Measurements from ENCODE around the gene TXNRD3.
A peak's percentile ranks its signal among the peaks of the same experiment; 100 is the strongest.

Gene TXNRD3

GRCh38 chr3:126654571-126655383, at the start of gene TXNRD3:
TXNRD3 (minus strand) TSS chr3:126655124.
- DNase-seq = peak; percentile 33 to 45

- DNase-seq = peak; percentile 97 to 98
Observed at GRCh38 chr3:126703512-126704493, 48.9 kb upstream of the TXNRD3 start, which contains the start of gene CHCHD6. CHCHD6 (plus strand) TSS chr3:126704240; CDS start chr3:126704313, 73 bp downstream.

- DNase-seq = no peak
Observed at GRCh38 chr3:126699011-126699410, 44.1 kb upstream of the TXNRD3 start.

GRCh38 chr3:126696701-126697267, 41.9 kb upstream of the TXNRD3 start:
- no peak for DNase-seq

- DNase-seq = no peak
Observed at GRCh38 chr3:126693921-126694320, 39.0 kb upstream of the TXNRD3 start.

- no peak for DNase-seq
Observed at GRCh38 chr3:126692858-126693257, 37.9 kb upstream of the TXNRD3 start.

GRCh38 chr3:126691765-126692164, 36.8 kb upstream of the TXNRD3 start:
- no peak for DNase-seq

GRCh38 chr3:126685493-126685892, 30.6 kb upstream of the TXNRD3 start:
- no peak for DNase-seq

- no peak for DNase-seq
Observed at GRCh38 chr3:126685021-126685420, 30.1 kb upstream of the TXNRD3 start.

- no peak for DNase-seq
Observed at GRCh38 chr3:126684218-126684751, 29.4 kb upstream of the TXNRD3 start.

GRCh38 chr3:126683069-126683468, 28.1 kb upstream of the TXNRD3 start:
- no peak for DNase-seq

GRCh38 chr3:126682009-126682408, 27.1 kb upstream of the TXNRD3 start:
- DNase-seq = no peak

GRCh38 chr3:126680667-126681055, 25.7 kb upstream of the TXNRD3 start:
- no peak for DNase-seq

- DNase-seq = no peak
Observed at GRCh38 chr3:126679831-126680666, 25.1 kb upstream of the TXNRD3 start.

GRCh38 chr3:126679318-126679751, 24.4 kb upstream of the TXNRD3 start:
- peak; percentile 59 to 71 for DNase-seq

- DNase-seq = no peak
Observed at GRCh38 chr3:126678693-126679317, 23.9 kb upstream of the TXNRD3 start.

GRCh38 chr3:126677862-126678503, 23.1 kb upstream of the TXNRD3 start:
- no peak for DNase-seq

GRCh38 chr3:126676919-126677705, 22.2 kb upstream of the TXNRD3 start:
- DNase-seq = no peak

GRCh38 chr3:126672741-126673140, 17.8 kb upstream of the TXNRD3 start:
- DNase-seq = no peak

- DNase-seq = no peak
Observed at GRCh38 chr3:126672340-126672739, 17.4 kb upstream of the TXNRD3 start.

All from AML-193 (cell line).